ENCODE results near the gene FARS2.

- no peak for TF ChIP-seq CTCF (conservative IDR thresholded peaks at IDR 0.05)
- TF ChIP-seq ZFX (IDR thresholded peaks at IDR 0.05): no peak
Measured at GRCh38 chr6:5670381-5670780, 409.1 kb downstream of the FARS2 start.
